ENCODE results near the gene ITPR1. TPM values are rescaled to one million over a fixed set of nuclear protein-coding genes. Genes with fewer than 3 reads are reported as not detected.

ITPR1 gene
- polyA plus RNA-seq, 1 of the 3 experiments (the other 2 are of a cell fraction) = 5.9 TPM

DNA sequence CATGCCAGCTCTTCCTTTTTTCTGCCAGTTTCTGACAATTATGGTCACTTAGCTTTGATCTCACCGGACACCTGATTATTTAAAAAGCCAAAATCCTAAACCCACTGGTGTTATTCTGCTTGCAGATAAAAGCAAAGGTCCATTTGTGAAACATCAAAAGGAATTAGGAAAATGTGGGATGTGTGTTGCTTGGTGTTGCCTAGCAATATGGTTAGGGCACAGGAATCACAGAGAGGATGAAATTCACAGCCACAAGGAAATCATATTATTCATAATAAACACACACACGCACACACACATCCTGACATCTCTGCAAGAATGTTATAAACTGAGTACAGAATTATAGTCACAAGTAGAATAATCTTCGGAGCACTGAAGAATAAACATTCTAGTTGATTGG lies 396.7 kb downstream of the ITPR1 start:
- Histone ChIP-seq H3K27me3 (ENCODE audit: insufficient read depth) (no peaks in the 10 kb centered on the region), H3K9me2 (no peaks in the 10 kb centered on the region), H3K36me3 (replicated peaks in 1 of 2; ENCODE audit: control insufficient read depth in 1 of 2, insufficient read depth in 2 of 2, low read length in 1 of 2) (no peaks in the 10 kb centered on the region), H4K20me1 (ENCODE audit: insufficient read depth) (no peaks in the 10 kb centered on the region), H3K9ac (no peak overlapping the region), H3F3A (replicated peaks; ENCODE audit: insufficient read depth) (no peaks in the 10 kb centered on the region), H2AFZ (ENCODE audit: low read depth) (no peak overlapping the region), H3K4me1 (ENCODE audit: control insufficient read depth in 1 of 2, insufficient read depth in 2 of 2, low read depth in 1 of 2, low read length in 1 of 2) (no peaks in the 10 kb centered on the region; a peak in 1 of 4 replicates), H3K4me2 (no peak overlapping the region), H3K4me3 (ENCODE audit: low read depth in 2 of 2, low read length in 1 of 2) (no peak overlapping the region), H3K79me2 (ENCODE audit: insufficient read depth) (no peaks in the 10 kb centered on the region), H3K9me3 (no peaks in the 10 kb centered on the region), H3K27ac (ENCODE audit: low read depth in 2 of 2, low read length in 1 of 2) (peak overlapping the region in 1 of 2 experiments; percentile 29; a peak in 1 of 4 replicates)
- DNase-seq = peak; percentile 44
- ChIA-PET CTCF (interaction anchor here (1.0 to 1.2 kb wide), 2 partner anchors 18 to 173 kb away, joined by 3 read pairs; no protein-coding TSS in a partner anchor), POLR2A (interaction anchor here (1.0 kb wide), 1 partner anchor 9 kb away, joined by 3 read pairs; no protein-coding TSS in a partner anchor)
- 70% methylated on average over 3 of the region's 3 CpGs for WGBS (ENCODE audit: low lambda C conversion rate)
- TF ChIP-seq, protein P1, sequence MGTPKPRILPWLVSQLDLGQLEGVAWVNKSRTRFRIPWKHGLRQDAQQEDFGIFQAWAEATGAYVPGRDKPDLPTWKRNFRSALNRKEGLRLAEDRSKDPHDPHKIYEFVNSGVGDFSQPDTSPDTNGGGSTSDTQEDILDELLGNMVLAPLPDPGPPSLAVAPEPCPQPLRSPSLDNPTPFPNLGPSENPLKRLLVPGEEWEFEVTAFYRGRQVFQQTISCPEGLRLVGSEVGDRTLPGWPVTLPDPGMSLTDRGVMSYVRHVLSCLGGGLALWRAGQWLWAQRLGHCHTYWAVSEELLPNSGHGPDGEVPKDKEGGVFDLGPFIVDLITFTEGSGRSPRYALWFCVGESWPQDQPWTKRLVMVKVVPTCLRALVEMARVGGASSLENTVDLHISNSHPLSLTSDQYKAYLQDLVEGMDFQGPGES (IDR thresholded peaks at IDR 0.05; ENCODE audit: low read depth, low read length) = no peak
- TF ChIP-seq JUND (IDR thresholded peaks at IDR 0.05) = no peak
- no peak for TF ChIP-seq POLR2AphosphoS5 (IDR thresholded peaks at IDR 0.05; ENCODE audit: low read depth, low read length)
- TF ChIP-seq SIN3A (IDR thresholded peaks at IDR 0.05; ENCODE audit: borderline replicate concordance, low read depth, low read length) = no peak
- TF ChIP-seq TEAD4 (IDR thresholded peaks at IDR 0.05; ENCODE audit: borderline replicate concordance, insufficient read depth) = no peak
- TF ChIP-seq USF2 (IDR thresholded peaks at IDR 0.05; ENCODE audit: borderline replicate concordance, low read depth, low read length) = no peak
- TF ChIP-seq, protein P2, sequence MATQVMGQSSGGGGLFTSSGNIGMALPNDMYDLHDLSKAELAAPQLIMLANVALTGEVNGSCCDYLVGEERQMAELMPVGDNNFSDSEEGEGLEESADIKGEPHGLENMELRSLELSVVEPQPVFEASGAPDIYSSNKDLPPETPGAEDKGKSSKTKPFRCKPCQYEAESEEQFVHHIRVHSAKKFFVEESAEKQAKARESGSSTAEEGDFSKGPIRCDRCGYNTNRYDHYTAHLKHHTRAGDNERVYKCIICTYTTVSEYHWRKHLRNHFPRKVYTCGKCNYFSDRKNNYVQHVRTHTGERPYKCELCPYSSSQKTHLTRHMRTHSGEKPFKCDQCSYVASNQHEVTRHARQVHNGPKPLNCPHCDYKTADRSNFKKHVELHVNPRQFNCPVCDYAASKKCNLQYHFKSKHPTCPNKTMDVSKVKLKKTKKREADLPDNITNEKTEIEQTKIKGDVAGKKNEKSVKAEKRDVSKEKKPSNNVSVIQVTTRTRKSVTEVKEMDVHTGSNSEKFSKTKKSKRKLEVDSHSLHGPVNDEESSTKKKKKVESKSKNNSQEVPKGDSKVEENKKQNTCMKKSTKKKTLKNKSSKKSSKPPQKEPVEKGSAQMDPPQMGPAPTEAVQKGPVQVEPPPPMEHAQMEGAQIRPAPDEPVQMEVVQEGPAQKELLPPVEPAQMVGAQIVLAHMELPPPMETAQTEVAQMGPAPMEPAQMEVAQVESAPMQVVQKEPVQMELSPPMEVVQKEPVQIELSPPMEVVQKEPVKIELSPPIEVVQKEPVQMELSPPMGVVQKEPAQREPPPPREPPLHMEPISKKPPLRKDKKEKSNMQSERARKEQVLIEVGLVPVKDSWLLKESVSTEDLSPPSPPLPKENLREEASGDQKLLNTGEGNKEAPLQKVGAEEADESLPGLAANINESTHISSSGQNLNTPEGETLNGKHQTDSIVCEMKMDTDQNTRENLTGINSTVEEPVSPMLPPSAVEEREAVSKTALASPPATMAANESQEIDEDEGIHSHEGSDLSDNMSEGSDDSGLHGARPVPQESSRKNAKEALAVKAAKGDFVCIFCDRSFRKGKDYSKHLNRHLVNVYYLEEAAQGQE (IDR thresholded peaks at IDR 0.05; ENCODE audit: low read depth, low read length) = no peak
- no peak for TF ChIP-seq MXI1 (IDR thresholded peaks at IDR 0.05; ENCODE audit: low read depth, low read length)
- TF ChIP-seq TCF12 (IDR thresholded peaks at IDR 0.05) = no peak
- TF ChIP-seq FOXM1 (IDR thresholded peaks at IDR 0.05; ENCODE audit: low read depth) = no peak
- no peak for TF ChIP-seq EZH2phosphoT487 (IDR thresholded peaks at IDR 0.05; ENCODE audit: borderline replicate concordance, low read depth)

Data from SK-N-SH (cell line).